Activated B cell treated with CpG ODN at 0.5 μM for 24 hours (primary cell): ENCODE measurements around the gene CATSPER3. TPM values are rescaled to one million over a fixed set of nuclear protein-coding genes. Genes with fewer than 3 reads are reported as not detected.
A peak's percentile ranks its signal among the peaks of the same experiment; 100 is the strongest.

ENCODE experiments used
- ATAC-seq: fragments of 200-7000 bp; cut with Tn5 transposase; one replicate; pipeline ENCODE4 v1.10.0; 2021; ENCODE audit warnings: low read depth, mild to moderate bottlenecking, moderate library complexity
- CTCF ChIA-PET: fragments of 350-600 bp; sonication (Branson Sonifier 250); formaldehyde crosslinking; loops from one replicate; lab custom pipeline; 2021; ENCODE audit warnings: antibody characterized with exemption; lab: Charles Lee
- POLR2A ChIA-PET: fragments of 350-600 bp; sonication (Branson Sonifier 250); formaldehyde crosslinking; loops from one replicate; lab custom pipeline; 2021; ENCODE audit warnings: antibody characterized with exemption; lab: Charles Lee
- DNase-seq: peaks from one replicate; pipeline ENCODE4 v3.0.0; 2022
- H3K27ac Mint-ChIP-seq: one replicate; pipeline ENCODE4 v1.8.0; 2020; ENCODE audit warnings: mixed read lengths
- H3K27me3 Mint-ChIP-seq: one replicate; pipeline ENCODE4 v1.8.0; 2021; ENCODE audit warnings: mixed read lengths
- H3K36me3 Mint-ChIP-seq: one replicate; pipeline ENCODE4 v1.8.0; 2021; ENCODE audit warnings: low read depth, mixed read lengths
- H3K4me1 Mint-ChIP-seq: one replicate; pipeline ENCODE4 v1.8.0; 2021; ENCODE audit warnings: mixed read lengths
- H3K4me3 Mint-ChIP-seq: one replicate; pipeline ENCODE4 v1.8.0; 2020; ENCODE audit warnings: mild to moderate bottlenecking, mixed read lengths
- H3K9me3 Mint-ChIP-seq: one replicate; pipeline ENCODE4 v1.8.0; 2020; ENCODE audit warnings: mixed read lengths
- CTCF ChIP-seq: fragments of 200-600 bp; IDR thresholded peaks from one replicate; pipeline ENCODE4 v1.8.0; 2022; ENCODE audit warnings: antibody characterized with exemption, mild to moderate bottlenecking
- intact Hi-C: fragments of 100-400 bp; cut with micrococcal nuclease; formaldehyde crosslinking; loops from one replicate; pipeline ENCODE4 v1.15.1; 2024
- total RNA-seq: library from RNA; stranded (reverse); gene quantifications from 2 replicates; pipeline ENCODE4 v1.2.3, GENCODE V29; 2022

CATSPER3 gene
- total RNA-seq, 1 donor from 2014 or later: 0.95 TPM

GRCh38 chr5:135053989-135054388 is 86.3 kb downstream of the CATSPER3 start:
- no peak for DNase-seq
- Mint-ChIP-seq H3K4me1 (peaks cover 49% of the 10 kb centered on the region), H3K4me3 (peak overlapping the region; percentile 67), H3K9me3 (no peaks in the 10 kb centered on the region), H3K27me3 (peaks cover 39% of the 10 kb centered on the region), H3K36me3 (no peaks in the 10 kb centered on the region), H3K27ac (peak overlapping the region; percentile 78)
- no peak for TF ChIP-seq CTCF
- CTCF ChIA-PET: interaction anchor here (0.8 kb wide), 1 partner anchor 138 kb away, joined by 3 read pairs; no protein-coding TSS in a partner anchor
- ATAC-seq: no peak
- POLR2A ChIA-PET: interaction anchor here (2.2 kb wide), 1 partner anchor 23 kb away, joined by 8 read pairs; no protein-coding TSS in a partner anchor
- intact Hi-C loops: loop anchor here (1.0 to 10.0 kb wide), 3 partner anchors 15 to 341 kb away; partner anchors contain the start of genes DDX46 and MACROH2A1

- Mint-ChIP-seq H3K27ac (no peak overlapping the region), H3K4me1 (peaks cover 48% of the 10 kb centered on the region), H3K27me3 (peaks cover 38% of the 10 kb centered on the region), H3K9me3 (no peaks in the 10 kb centered on the region), H3K4me3 (no peak overlapping the region), H3K36me3 (no peaks in the 10 kb centered on the region)
- no peak for TF ChIP-seq CTCF
- ChIA-PET POLR2A (no interaction called here), CTCF (no interaction called here)
- no peak for DNase-seq
- no peak for ATAC-seq
- intact Hi-C loops: loop anchor here (10.0 kb wide), 2 partner anchors 300 to 340 kb away; partner anchors contain the start of genes DDX46 and MACROH2A1
Observed at GRCh38 chr5:135054546-135054945, 86.8 kb downstream of the CATSPER3 start.

- H3K27me3 Mint-ChIP-seq: peaks cover 34% of the 10 kb centered on the region
- intact Hi-C loops: loop anchor here (10.0 kb wide), 2 partner anchors 301 to 339 kb away; partner anchors contain the start of genes DDX46 and MACROH2A1
- H3K36me3 Mint-ChIP-seq: no peaks in the 10 kb centered on the region
- DNase-seq: no peak
- H3K4me3 Mint-ChIP-seq: no peak overlapping the region
- ChIA-PET CTCF (no interaction called here), POLR2A (no interaction called here)
- no peak overlapping the region for H3K27ac Mint-ChIP-seq
- no peak for ATAC-seq
- H3K9me3 Mint-ChIP-seq: no peaks in the 10 kb centered on the region
- TF ChIP-seq CTCF: no peak
- peaks cover 40% of the 10 kb centered on the region for H3K4me1 Mint-ChIP-seq
Observed at GRCh38 chr5:135055396-135055795, 87.7 kb downstream of the CATSPER3 start.

GRCh38 chr5:135056316-135057030 is 88.8 kb downstream of the CATSPER3 start:
- no peaks in the 10 kb centered on the region for H3K36me3 Mint-ChIP-seq
- ATAC-seq (no peak), DNase-seq (no peak)
- peaks cover 27% of the 10 kb centered on the region for H3K27me3 Mint-ChIP-seq
- ChIA-PET CTCF (no interaction called here), POLR2A (no interaction called here)
- TF ChIP-seq CTCF: no peak
- no peak overlapping the region for H3K27ac Mint-ChIP-seq
- no peak overlapping the region for H3K4me3 Mint-ChIP-seq
- H3K4me1 Mint-ChIP-seq: peaks cover 31% of the 10 kb centered on the region
- no peaks in the 10 kb centered on the region for H3K9me3 Mint-ChIP-seq
- intact Hi-C loops: loop anchor here (10.0 kb wide), 2 partner anchors 302 to 338 kb away; partner anchors contain the start of genes DDX46 and MACROH2A1

- ChIA-PET CTCF (no interaction called here), POLR2A (no interaction called here)
- no peak overlapping the region for H3K4me3 Mint-ChIP-seq
- TF ChIP-seq CTCF: no peak
- intact Hi-C loops: loop anchor here (10.0 kb wide), 2 partner anchors 302 to 338 kb away; partner anchors contain the start of genes DDX46 and MACROH2A1
- no peak overlapping the region for H3K27ac Mint-ChIP-seq
- H3K4me1 Mint-ChIP-seq: peaks cover 24% of the 10 kb centered on the region
- DNase-seq: no peak
- ATAC-seq: no peak
- no peaks in the 10 kb centered on the region for H3K36me3 Mint-ChIP-seq
- peaks cover 20% of the 10 kb centered on the region for H3K27me3 Mint-ChIP-seq
- H3K9me3 Mint-ChIP-seq: no peaks in the 10 kb centered on the region
Observed at GRCh38 chr5:135057233-135057632, 89.5 kb downstream of the CATSPER3 start.
